Prostate gland (tissue), 2 donors: Measurements from ENCODE around the gene NTM. TPM values are rescaled to one million over a fixed set of nuclear protein-coding genes. Genes with fewer than 3 reads are reported as not detected.

Experiments used
- DNase-seq: peaks from one replicate; pipeline ENCODE4 v3.0.0-alpha.2; 2019; ENCODE audit warnings: low spot score
- H3K27ac ChIP-seq, 2 donors: fragments of 200-600 bp; sonication (generic); 2 replicates each; pipeline ENCODE4 v1.5.1; 2017 to 2019
- H3K27me3 ChIP-seq: fragments of 200-600 bp; sonication (generic); replicated peaks from 2 replicates; pipeline ENCODE4 v1.5.1; 2019; ENCODE audit not compliant: insufficient read depth
- H3K36me3 ChIP-seq, 2 donors: fragments of 200-600 bp; sonication (generic); 1 replicate in 1 of 2; 2 replicates in 1 of 2; pipeline versions ENCODE4 v1.5.1 to v1.8.1; 2017 to 2019
- H3K4me1 ChIP-seq: fragments of 200-600 bp; sonication (generic); replicated peaks from 2 replicates; pipeline ENCODE4 v1.5.1; 2019
- H3K4me3 ChIP-seq, 2 donors: fragments of 200-600 bp; sonication (generic); 2 replicates each; pipeline ENCODE4 v1.5.1; 2017 to 2019
- H3K9me3 ChIP-seq: fragments of 200-600 bp; sonication (generic); 2 replicates; pipeline ENCODE4 v1.5.1; 2017
- CTCF ChIP-seq, 4 experiments: fragments of 200-600 bp in 2 of 4; fragments of 450-650 bp in 2 of 4; sonication (generic) in 2 of 4; IDR thresholded peaks; 1 replicate in 3 of 4; 2 replicates in 1 of 4; pipeline ENCODE4 v1.5.1; 2016 to 2019; ENCODE audit warnings: antibody characterized with exemption in 4 of 4, mild to moderate bottlenecking in 2 of 4, moderate library complexity in 2 of 4
- POLR2A ChIP-seq: fragments of 450-650 bp; IDR thresholded peaks from one replicate; pipeline ENCODE4 v1.6.1; 2016; ENCODE audit warnings: antibody characterized with exemption, mild to moderate bottlenecking
- POLR2AphosphoS5 ChIP-seq: sonication (generic); formaldehyde crosslinking; IDR thresholded peaks from one replicate; pipeline ENCODE4 v1.6.1; 2017; ENCODE audit warnings: antibody characterized with exemption
- WGBS: methylation state at CpG from one replicate; pipeline ENCODE4 v1.1.5; 2018; 5-methylcytosine and 5-hydroxymethylcytosine counted together
- intact Hi-C: fragments of 100-400 bp; cut with DNase I; formaldehyde crosslinking; loops from one replicate; pipeline ENCODE4 v1.14.2; 2022
- total RNA-seq, 2 donors: library from RNA; depleted of rRNA; stranded (reverse); fragments of >200 nt; gene quantifications; one replicate each; pipeline ENCODE4 v1.1.0, GENCODE V29; 2016

NTM gene
- total RNA-seq, 2 donors from 2014 or later: 7.4 TPM; not detected in 1

GRCh38 chr11:131356206-131356605, 14.2 kb upstream of the NTM start:
- H3K36me3 ChIP-seq: no peaks in the 10 kb centered on the region
- DNase-seq: no peak
- 85% methylated on average over 6 of the region's 6 CpGs for WGBS
- no peak overlapping the region for H3K27ac ChIP-seq
- TF ChIP-seq POLR2AphosphoS5: no peak
- no peak for TF ChIP-seq POLR2A
- no peak for TF ChIP-seq CTCF (IDR thresholded peaks at IDR 0.05)
- no peak overlapping the region for H3K4me3 ChIP-seq
- H3K27me3 ChIP-seq: no peaks in the 10 kb centered on the region
- no peaks in the 10 kb centered on the region for H3K4me1 ChIP-seq
- intact Hi-C loops: no loop called here
- no peaks in the 10 kb centered on the region for H3K9me3 ChIP-seq

- 48% methylated on average over 4 of the region's 4 CpGs for WGBS
- TF ChIP-seq CTCF (IDR thresholded peaks at IDR 0.05): no peak
- TF ChIP-seq POLR2AphosphoS5: no peak
- no peak for TF ChIP-seq POLR2A
Observed at GRCh38 chr11:131365329-131365930, 5.0 kb upstream of the NTM start.

GRCh38 chr11:131370901-131371790, 731 bp downstream of the NTM start:
- Histone ChIP-seq H3K27ac (no peak overlapping the region), H3K9me3 (no peaks in the 10 kb centered on the region), H3K4me1 (no peaks in the 10 kb centered on the region), H3K27me3 (peaks cover 11% of the 10 kb centered on the region), H3K36me3 (no peaks in the 10 kb centered on the region), H3K4me3 (no peak overlapping the region)
- intact Hi-C loops: no loop called here
- no peak for DNase-seq
- WGBS: 4% methylated on average over 26 of the region's 26 CpGs
- TF ChIP-seq POLR2A: no peak
- no peak for TF ChIP-seq CTCF (IDR thresholded peaks at IDR 0.05)
- no peak for TF ChIP-seq POLR2AphosphoS5

More at GRCh38 chr11:131365329-131365930, 5.0 kb upstream of the NTM start:
- Histone ChIP-seq H3K36me3 (no peaks in the 10 kb centered on the region), H3K4me1 (no peaks in the 10 kb centered on the region), H3K27me3 (no peaks in the 10 kb centered on the region), H3K4me3 (no peak overlapping the region), H3K9me3 (no peaks in the 10 kb centered on the region), H3K27ac (no peak overlapping the region)
- no peak for DNase-seq
- intact Hi-C loops: no loop called here

GRCh38 chr11:131371791-131372104, 1.3 kb downstream of the NTM start:
- Histone ChIP-seq H3K4me1 (no peaks in the 10 kb centered on the region), H3K27ac (no peak overlapping the region), H3K36me3 (no peaks in the 10 kb centered on the region), H3K9me3 (no peaks in the 10 kb centered on the region), H3K4me3 (no peak overlapping the region), H3K27me3 (peaks cover 11% of the 10 kb centered on the region)
- intact Hi-C loops: no loop called here
- no peak for DNase-seq
- WGBS: 19% methylated on average over 7 of the region's 7 CpGs
- TF ChIP-seq POLR2AphosphoS5: no peak
- TF ChIP-seq POLR2A: no peak
- TF ChIP-seq CTCF (IDR thresholded peaks at IDR 0.05): no peak
